SK-MEL-5 (cell line): Measurements from ENCODE around the gene SELPLG. TPM values are rescaled to one million over a fixed set of nuclear protein-coding genes. Genes with fewer than 3 reads are reported as not detected.
A peak's percentile ranks its signal among the peaks of the same experiment; 100 is the strongest.

Source experiments
- DNase-seq: peaks from one replicate; pipeline ENCODE4 v3.0.0-alpha.2; 2016; ENCODE audit warnings: low read depth, low spot score
- in situ Hi-C: cut with HindIII; loops from 2 replicates; pipeline ENCODE4 v1.10.0; 2016; ENCODE audit warnings: low sequenced_read_pairs, high pct_unique_total_duplicates, low pct_unique_long_range_greater_than_20kb
- total RNA-seq: library from RNA; depleted of rRNA; stranded (reverse); fragments of >200 nt; shearing (Covaris generic); gene quantifications from 2 replicates; pipeline ENCODE4 v1.2.3, GENCODE V29; 2014

Gene SELPLG
- total RNA-seq, 1 experiment from 2014 or later: 0.50 TPM

DNA sequence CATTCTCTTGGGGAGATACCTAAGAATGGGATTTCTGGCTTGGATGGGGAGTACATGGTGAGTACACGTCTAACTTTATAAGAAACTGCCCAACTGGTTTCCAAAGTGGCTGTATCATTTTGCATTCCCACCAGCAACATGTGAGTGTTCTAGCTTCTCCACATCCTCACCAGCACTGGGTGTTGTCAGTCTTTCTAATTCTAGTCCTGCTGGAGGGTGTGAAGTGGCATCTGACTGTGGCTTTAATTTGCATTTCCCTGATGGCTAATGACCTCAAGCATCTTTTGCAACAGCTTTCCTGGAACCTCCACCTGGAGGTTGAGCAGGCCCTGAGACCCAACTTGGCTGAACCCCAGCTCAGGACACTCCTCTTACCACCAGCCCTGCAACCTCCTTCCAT, 17.8 kb downstream of the SELPLG start:
- no peak for DNase-seq
- in situ Hi-C loops: no loop called here

- in situ Hi-C loops: no loop called here
- DNase-seq: no peak
Observed at GRCh38 chr12:108614639-108615038, 19.1 kb downstream of the SELPLG start.

DNA sequence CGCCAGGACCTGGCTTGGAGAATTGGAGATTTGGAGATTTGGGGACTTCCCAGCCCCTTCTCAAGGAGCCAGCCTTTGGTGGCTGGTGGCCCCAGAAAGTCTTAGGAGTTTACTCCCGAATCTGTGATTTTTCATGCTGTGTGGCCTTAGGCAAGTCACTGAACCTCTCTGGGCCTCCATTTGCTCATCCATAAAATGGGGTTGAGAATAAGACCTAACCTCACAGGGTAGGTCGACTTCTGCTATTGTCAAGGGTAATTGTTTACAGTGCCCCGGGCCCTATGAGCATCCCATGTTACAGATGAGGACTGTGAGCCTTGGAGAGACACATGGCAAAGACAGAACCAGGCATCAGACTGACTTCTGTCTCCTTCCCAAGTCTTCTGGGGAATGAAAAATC, 19.7 kb downstream of the SELPLG start:
- DNase-seq: no peak
- in situ Hi-C loops: no loop called here

GRCh38 chr12:108613548-108613947, 20.1 kb downstream of the SELPLG start:
- in situ Hi-C loops: no loop called here
- DNase-seq: no peak

- no peak for DNase-seq
- in situ Hi-C loops: no loop called here
Observed at GRCh38 chr12:108612788-108613282, 20.9 kb downstream of the SELPLG start.

- in situ Hi-C loops: no loop called here
- DNase-seq: peak; percentile 65
Observed at GRCh38 chr12:108611884-108612415, 21.7 kb downstream of the SELPLG start.

- in situ Hi-C loops: no loop called here
- DNase-seq: no peak
Observed at GRCh38 chr12:108610856-108611605, 22.7 kb downstream of the SELPLG start.

DNA sequence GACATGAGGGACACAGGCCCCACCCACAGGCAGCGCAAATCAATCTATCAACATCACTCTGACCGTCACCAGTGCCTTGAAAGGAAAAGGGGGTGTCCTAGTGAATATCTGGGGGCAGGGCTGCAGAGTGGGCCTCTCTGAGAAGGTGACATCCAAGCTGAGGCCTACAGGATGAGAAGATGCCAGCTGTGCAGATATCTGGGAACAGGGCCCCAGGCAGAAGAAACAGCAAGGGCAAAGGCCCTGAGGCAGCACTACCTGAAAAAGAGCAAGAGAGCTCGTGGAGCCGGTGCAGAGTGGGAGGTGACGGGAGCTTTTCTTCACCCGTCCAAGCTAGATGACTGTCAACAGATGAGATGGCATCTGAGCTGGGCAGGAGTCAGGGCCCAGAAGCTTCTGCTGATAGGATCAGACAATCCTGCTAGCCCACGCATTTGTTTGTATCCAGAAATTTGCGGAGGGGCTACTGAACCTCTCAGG, 23.3 kb downstream of the SELPLG start:
- no peak for DNase-seq
- in situ Hi-C loops: no loop called here

- in situ Hi-C loops: no loop called here
- DNase-seq: no peak
Observed at GRCh38 chr12:108609537-108610335, 24.0 kb downstream of the SELPLG start.

GRCh38 chr12:108608616-108609015, 25.1 kb downstream of the SELPLG start:
- DNase-seq: no peak
- in situ Hi-C loops: no loop called here

DNA sequence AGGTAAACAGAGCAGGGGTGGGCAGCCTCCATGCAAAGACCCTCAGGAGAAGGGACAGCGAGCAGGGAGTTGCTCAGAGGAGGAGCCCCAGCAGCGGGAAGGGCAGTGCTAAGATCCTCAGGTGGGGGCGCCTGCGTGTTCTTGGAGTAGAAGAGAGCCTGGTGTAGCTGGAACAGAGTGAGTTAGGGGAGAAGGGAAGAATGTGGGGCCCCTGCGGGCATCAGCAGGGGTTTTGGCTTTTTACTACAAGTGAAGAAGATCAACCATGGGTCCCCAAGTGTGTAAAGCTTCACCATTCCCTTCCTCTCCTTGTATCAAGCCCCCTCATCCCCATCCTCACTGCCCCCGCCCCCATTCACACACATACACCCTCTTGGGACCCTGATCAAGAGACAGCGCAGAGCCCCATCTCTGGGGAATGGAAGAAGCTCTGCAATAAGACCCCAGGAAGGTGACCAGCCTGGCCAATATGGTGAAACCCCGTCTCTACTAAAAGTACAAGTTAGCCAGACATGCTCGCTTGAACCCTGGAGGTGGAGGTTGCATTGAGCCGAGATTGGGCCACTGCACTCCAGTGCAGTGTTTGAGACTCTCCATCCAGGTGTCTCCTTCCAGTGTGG, 25.6 kb downstream of the SELPLG start:
- no peak for DNase-seq
- in situ Hi-C loops: no loop called here

DNA sequence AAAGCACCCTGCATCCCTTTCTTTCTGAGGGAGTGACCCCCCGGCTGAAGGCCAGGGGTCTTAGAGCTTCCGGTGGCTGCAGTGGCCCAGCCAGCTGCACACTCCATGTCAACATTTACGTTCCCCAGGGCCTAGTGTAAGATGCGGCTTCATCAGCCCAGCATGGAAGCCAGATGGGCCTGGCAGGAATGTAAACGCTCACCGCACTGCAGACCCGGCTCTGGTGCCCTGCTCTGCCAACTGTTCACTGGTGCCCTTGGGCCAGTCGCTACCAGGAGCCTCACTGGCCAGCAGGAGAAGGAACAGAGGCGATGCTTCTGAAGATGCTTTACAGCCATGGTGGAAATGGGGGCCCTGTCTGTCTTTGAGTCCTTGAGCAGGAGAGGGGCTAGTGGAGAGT, 27.2 kb downstream of the SELPLG start:
- DNase-seq: no peak
- in situ Hi-C loops: no loop called here

GRCh38 chr12:108605690-108606406, 27.8 kb downstream of the SELPLG start:
- no peak for DNase-seq
- in situ Hi-C loops: no loop called here

GRCh38 chr12:108605000-108605689, 28.5 kb downstream of the SELPLG start:
- DNase-seq: peak; percentile 21
- in situ Hi-C loops: no loop called here

GRCh38 chr12:108604208-108604941, 29.3 kb downstream of the SELPLG start:
- in situ Hi-C loops: no loop called here
- DNase-seq: no peak

DNA sequence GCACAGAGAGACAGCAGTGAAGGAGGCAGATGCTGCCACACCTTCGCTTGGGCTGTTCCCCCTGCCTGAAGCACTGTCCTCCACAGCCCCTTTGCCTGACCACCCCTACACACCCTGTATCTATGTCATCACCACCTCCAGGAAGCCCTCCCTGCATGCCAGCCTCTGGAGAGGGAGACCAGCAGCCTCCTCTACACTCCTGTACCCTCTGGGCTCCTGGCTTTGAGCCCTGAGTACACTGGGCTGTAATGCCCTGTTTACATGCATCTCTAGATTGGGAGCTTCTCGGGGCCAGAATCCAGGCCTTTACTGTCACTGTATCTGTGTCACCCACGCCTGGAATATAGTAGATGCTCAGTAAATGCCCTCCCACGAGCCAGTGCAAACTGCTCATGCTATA, 30.0 kb downstream of the SELPLG start:
- no peak for DNase-seq
- in situ Hi-C loops: no loop called here
